GM20431 (cell line): ENCODE data around the gene AP1S1.
"Not testable (repeated sequence)": the region's sequence is repeated elsewhere in the genome, so short reads cannot be mapped to it uniquely, and the experiment has no call there.

ENCODE experiments used
- in situ Hi-C: fragments of 300-500 bp; cut with MseI, MboI; formaldehyde crosslinking; loops from one replicate; pipeline ENCODE4 v1.15.0; 2020; ENCODE audit warnings: low sequenced_read_pairs; ENCODE audit not compliant: unreplicated experiment

AP1S1 gene

GRCh38 chr7:101123703-101124068 is 30.6 kb upstream of the AP1S1 start:
- in situ Hi-C loops, result no loop called here

GRCh38 chr7:101124376-101125056 is 29.8 kb upstream of the AP1S1 start:
- in situ Hi-C loops, result no loop called here

DNA sequence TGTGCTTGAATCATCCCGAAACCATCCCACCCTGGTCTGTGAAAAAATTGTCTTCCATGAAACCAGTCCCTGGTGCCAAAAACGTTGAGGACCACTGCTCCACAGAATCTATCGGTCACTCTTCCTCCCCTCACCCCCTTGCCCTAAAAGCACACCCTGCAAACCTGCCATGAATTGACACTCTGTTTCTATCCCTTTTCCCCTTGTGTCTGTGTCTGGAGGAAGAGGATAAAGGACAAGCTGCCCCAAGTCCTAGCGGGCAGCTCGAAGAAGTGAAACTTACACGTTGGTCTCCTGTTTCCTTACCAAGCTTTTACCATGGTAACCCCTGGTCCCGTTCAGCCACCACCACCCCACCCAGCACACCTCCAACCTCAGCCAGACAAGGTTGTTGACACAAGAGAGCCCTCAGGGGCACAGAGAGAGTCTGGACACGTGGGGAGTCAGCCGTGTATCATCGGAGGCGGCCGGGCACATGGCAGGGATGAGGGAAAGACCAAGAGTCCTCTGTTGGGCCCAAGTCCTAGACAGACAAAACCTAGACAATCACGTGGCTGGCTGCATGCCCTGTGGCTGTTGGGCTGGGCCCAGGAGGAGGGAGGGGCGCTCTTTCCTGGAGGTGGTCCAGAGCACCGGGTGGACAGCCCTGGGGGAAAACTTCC is 28.2 kb upstream of the AP1S1 start:
- in situ Hi-C loops, result no loop called here

GRCh38 chr7:101126651-101127459 is 27.4 kb upstream of the AP1S1 start, which contains the start of gene SERPINE1:
Gene SERPINE1, plus strand, starts transcription at chr7:101127104. Its CDS starts 1,290 bp downstream, at chr7:101128394.
- in situ Hi-C loops, result no loop called here

DNA sequence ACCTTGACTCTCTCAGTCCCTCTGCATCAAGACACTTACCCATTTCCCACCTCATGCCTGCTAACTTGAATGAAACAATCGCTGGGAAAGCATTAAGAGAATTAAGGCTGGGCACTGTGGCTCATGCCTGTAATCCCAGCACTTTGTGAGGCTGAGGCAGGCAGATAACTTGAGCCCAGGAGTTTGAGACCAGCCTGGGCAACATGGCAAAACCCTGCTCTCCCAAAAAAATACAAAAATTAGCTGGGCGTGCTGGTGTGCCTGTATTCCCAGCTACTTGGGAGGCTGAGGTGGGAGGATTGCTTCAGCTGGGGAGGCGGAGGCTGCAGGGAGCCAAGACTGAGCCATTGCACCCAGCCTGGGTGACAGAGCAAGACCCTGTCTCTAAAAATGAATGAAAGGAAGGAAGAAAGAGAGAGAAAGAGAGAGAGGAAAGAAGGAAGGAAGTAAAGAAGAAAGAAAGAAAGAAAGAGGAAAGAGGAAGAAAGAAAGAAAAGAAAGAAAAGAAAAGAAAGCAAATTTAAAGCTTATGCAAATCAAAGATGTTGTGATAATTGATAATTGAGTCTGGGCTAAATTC is 26.7 kb upstream of the AP1S1 start:
- in situ Hi-C loops, result no loop called here

- in situ Hi-C loops, result no loop called here
These were observed 26.0 kb upstream of the AP1S1 start for GRCh38 chr7:101128040-101128834.

DNA sequence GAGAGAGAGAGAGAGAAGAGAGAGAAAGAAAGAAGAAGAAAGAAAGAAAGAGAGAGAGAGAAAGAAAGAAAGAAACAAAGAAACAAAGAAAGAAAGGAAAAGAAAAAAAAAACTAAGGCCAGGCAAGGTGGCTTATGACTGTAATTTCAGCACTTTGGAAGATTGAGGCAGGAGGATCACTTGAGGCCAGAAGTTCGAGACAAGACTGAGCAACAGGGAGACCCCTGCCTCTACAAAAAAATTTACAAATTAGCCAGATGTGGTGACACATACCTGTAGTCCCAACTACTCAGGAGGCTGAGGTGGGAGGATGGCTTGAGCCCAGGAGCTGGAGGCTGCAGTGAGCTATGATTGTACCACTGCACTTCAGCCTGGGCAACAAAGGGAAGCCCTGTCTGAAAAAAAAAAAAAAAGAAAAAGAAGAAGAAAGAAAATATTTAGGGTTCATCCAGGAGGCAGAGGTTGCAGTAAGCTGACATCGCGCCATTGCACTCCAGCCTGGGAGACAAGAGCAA is 24.6 kb upstream of the AP1S1 start:
- in situ Hi-C loops, result no loop called here

DNA sequence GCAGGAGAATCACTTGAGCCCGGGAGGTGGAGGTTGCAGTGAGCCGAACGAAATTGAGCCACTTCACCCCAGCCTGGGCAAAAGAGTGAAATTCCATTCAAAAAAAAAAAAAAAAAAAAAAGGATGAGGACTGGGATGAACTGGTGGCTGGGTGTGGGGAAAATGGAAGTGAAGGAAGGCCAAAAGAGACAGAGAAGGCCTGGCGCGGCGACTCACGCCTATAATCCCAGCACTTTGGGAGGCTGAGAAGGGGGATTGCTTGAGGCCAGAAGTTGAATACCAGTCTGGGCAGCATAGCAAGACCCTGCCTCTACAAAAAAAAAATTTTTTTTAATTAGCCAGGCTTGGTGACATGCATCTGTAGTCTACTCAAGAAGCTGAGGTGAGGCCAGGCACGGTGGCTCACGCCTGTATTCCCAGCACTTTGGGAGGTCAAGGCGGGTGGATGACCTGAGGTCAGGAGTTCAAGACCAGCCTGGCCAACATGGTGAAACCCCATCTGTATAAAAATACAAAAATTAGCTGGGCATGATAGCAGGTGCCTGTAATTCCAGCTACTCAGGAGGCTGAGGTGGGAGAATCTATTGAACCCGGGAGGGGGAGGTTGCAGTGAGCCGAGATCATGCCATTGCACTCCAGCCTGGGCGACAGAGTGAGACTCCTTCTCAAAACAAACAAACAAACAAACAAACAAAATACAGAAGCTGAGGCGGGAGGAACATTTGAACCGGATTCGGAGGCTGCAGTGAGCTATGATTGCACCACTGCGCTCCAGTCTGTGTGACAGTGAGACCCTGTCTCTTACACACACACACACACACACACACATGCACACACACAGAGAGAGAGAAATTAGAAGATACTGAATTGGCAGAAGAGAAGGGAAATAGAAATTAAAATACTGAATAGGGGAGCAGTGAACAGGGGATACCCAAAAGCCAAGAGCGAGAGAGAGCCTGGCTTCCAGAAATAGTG is 21.4 kb upstream of the AP1S1 start:
- in situ Hi-C loops, result not testable (repeated sequence)

DNA sequence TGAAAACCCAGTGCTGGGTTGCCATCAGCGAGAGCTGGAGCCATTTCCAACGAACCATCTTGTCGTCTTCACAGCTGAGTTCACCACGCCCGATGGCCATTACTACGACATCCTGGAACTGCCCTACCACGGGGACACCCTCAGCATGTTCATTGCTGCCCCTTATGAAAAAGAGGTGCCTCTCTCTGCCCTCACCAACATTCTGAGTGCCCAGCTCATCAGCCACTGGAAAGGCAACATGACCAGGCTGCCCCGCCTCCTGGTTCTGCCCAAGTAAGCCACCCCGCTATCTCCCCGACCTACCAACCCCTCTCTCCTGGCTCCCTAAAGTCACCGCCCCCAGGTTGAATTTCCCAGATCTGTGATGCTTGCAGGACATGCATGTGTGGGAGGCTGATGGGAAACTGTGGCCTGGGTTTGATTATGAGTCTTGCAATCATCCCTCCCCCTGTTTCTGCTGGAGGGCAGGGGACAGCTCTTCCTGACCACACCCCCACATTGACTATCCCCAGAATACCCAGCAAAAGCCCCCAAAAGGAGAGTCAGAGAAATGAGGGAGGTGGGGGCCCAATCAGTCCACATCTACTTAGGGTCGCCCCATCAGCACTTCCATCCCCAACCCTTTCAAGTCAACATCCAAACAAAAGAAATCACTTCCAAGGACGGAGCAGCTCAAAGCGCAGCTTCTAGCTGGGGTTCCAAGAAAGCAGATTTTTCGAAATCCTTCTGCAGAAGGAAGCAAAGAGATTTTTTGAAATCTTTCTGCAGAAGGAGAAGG is 20.5 kb upstream of the AP1S1 start:
- in situ Hi-C loops, result no loop called here

- in situ Hi-C loops, result no loop called here
These were observed 19.8 kb upstream of the AP1S1 start for GRCh38 chr7:101134399-101134980.

DNA sequence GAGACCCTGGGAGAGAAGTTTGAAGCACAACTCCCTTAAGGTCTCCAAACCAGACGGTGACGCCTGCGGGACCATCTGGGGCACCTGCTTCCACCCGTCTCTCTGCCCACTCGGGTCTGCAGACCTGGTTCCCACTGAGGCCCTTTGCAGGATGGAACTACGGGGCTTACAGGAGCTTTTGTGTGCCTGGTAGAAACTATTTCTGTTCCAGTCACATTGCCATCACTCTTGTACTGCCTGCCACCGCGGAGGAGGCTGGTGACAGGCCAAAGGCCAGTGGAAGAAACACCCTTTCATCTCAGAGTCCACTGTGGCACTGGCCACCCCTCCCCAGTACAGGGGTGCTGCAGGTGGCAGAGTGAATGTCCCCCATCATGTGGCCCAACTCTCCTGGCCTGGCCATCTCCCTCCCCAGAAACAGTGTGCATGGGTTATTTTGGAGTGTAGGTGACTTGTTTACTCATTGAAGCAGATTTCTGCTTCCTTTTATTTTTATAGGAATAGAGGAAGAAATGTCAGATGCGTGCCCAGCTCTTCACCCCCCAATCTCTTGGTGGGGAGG is 16.5 kb upstream of the AP1S1 start:
- in situ Hi-C loops, result no loop called here

DNA sequence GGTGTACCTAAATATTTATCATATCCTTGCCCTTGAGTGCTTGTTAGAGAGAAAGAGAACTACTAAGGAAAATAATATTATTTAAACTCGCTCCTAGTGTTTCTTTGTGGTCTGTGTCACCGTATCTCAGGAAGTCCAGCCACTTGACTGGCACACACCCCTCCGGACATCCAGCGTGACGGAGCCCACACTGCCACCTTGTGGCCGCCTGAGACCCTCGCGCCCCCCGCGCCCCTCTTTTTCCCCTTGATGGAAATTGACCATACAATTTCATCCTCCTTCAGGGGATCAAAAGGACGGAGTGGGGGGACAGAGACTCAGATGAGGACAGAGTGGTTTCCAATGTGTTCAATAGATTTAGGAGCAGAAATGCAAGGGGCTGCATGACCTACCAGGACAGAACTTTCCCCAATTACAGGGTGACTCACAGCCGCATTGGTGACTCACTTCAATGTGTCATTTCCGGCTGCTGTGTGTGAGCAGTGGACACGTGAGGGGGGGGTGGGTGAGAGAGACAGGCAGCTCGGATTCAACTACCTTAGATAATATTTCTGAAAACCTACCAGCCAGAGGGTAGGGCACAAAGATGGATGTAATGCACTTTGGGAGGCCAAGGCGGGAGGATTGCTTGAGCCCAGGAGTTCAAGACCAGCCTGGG is 15.9 kb upstream of the AP1S1 start:
- in situ Hi-C loops, result no loop called here

- in situ Hi-C loops, result no loop called here
These were observed 14.0 kb upstream of the AP1S1 start for GRCh38 chr7:101140339-101140699.

DNA sequence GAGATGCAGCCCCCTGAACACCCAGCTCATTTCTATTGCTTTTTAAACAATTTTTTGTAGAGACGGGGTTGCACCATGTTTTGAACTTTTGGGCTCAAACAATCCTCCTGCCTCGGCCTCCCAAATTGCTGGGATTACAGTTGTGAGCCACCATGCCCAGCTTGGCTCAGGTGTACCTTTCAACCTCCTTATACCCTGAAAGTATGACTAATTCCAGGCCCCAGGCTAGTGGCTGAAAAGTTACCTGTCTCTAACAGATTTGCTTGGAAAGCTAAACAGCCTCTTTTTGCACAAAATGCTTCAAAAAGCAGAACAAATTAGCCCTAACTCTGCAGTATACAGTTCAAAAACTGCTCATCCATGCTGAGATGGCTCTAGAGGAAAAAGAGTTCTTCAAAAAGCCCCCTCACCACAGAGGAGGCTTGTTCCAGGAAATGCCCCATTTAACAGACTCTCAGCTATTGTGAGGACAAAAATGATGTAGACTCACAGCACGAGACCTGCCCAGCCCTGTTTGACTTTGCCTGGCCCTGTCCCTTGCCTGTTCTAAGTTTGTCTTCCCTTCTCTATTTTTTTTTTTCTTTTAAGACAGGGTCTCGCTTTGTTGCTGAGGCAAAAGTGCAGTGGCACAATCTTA is 13.4 kb upstream of the AP1S1 start:
- in situ Hi-C loops, result no loop called here

DNA sequence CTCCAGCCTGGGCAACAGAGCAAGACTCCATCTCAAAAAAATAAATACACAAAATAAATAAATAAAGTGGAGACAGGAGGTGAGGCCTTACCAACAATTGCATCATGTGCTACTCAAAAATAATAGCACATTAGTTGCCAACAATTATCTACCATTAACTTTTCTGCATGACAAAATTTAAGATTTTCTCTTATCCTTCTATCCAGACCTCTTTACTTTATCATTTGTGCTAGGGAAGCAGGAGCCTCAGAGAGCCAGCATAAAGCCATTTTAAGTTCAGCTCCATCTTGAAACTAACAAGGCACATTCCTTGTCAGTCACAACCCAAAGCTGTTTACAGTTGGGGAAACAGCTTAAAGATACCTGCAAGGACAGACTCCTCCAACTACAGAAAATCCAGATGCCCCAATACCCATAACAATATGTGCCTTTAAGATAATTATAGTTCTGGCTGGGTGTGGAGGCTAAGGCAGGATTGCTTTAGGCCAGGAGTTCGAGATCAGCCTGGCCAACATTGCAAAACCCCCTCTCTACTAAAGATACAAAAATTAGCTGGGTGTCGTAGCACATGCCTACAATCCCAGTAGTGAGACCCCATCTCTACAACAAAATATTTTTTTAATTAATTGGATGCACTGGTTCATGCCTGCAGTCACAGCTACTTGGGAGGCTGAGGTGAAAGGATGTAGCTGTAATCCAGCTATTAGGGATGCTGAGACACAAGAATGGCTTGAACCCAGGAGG is 2.2 kb upstream of the AP1S1 start:
- in situ Hi-C loops, result no loop called here

DNA sequence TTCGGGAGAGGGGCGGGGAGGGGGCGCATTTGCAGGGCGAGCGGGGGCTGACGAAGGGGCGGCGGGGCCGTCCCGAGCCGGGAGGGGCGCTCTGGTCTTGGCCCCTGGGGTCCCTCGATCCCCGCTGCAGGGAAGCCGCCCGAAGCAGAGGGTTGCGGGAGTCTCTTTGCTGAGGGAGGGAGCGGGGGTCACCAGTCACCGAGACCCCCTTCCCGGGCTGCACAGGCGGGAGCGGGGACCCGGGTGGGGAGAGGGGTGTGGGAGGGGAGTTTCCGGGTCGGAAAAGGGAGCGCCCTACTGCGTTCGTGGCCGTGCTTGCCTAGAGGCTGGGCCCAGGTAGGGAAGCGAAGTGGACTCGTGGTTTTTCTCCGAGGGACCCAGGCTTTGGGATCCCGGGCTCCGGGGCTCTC is 422 bp downstream of the AP1S1 start:
- in situ Hi-C loops, result no loop called here
